DND-41 (cell line): Measurements from ENCODE around the gene APOL6.
"Not testable (repeated sequence)": the region's sequence is repeated elsewhere in the genome, so short reads cannot be mapped to it uniquely, and the experiment has no call there.

Experiments used
- ATAC-seq: fragments of 200-7000 bp; cut with Tn5 transposase; 3 replicates; pipeline ENCODE4 v1.9.1; 2021; ENCODE audit warnings: low read depth; ENCODE audit not compliant: insufficient read depth
- DNase-seq: peaks from one replicate; pipeline ENCODE4 v3.0.0-alpha.2; 2020
- H2AFZ ChIP-seq: 2 replicates; pipeline ENCODE4 v1.6.0; 2012; ENCODE audit warnings: low read depth, low read length
- H3K27ac ChIP-seq: 2 replicates; pipeline ENCODE4 v1.5.1; 2012; ENCODE audit warnings: low read length, inconsistent platforms
- H3K27me3 ChIP-seq: fragments of 200-600 bp; sonication (generic); 2 replicates; pipeline ENCODE4 v1.6.0; 2012; ENCODE audit warnings: low read length, mild to moderate bottlenecking, inconsistent platforms; ENCODE audit not compliant: insufficient read depth, poor library complexity
- H3K36me3 ChIP-seq: 2 replicates; pipeline ENCODE4 v1.5.1; 2012; ENCODE audit warnings: low read length, inconsistent platforms; ENCODE audit not compliant: insufficient read depth
- H3K4me1 ChIP-seq: 2 replicates; pipeline ENCODE4 v1.5.1; 2012; ENCODE audit warnings: mild to moderate bottlenecking, low read length; ENCODE audit not compliant: insufficient read depth
- H3K4me2 ChIP-seq: 2 replicates; pipeline ENCODE4 v1.6.0; 2012; ENCODE audit warnings: mild to moderate bottlenecking, moderate library complexity, low read length, inconsistent platforms; ENCODE audit not compliant: insufficient read depth
- H3K4me3 ChIP-seq, 2 experiments: fragments of 200-600 bp in 1 of 2; shearing (Covaris generic) in 1 of 2; 2 replicates each; pipeline ENCODE4 v1.5.1; 2012 to 2016; ENCODE audit warnings: inconsistent platforms in 2 of 2, low read length in 2 of 2, mild to moderate bottlenecking in 2 of 2, low read depth in 1 of 2, moderate library complexity in 1 of 2
- H3K79me2 ChIP-seq: 2 replicates; pipeline ENCODE4 v1.6.0; 2012; ENCODE audit warnings: low read length, inconsistent platforms; ENCODE audit not compliant: insufficient read depth
- H3K9ac ChIP-seq: 2 replicates; pipeline ENCODE4 v1.6.0; 2012; ENCODE audit warnings: low read depth, mild to moderate bottlenecking, inconsistent platforms, low read length, moderate library complexity
- H3K9me3 ChIP-seq: 2 replicates; pipeline ENCODE4 v1.5.1; 2012; ENCODE audit warnings: low read length, moderate library complexity, mild to moderate bottlenecking, inconsistent platforms; ENCODE audit not compliant: insufficient read depth, severe bottlenecking
- H4K20me1 ChIP-seq: 2 replicates; pipeline ENCODE4 v1.6.0; 2012; ENCODE audit warnings: low read length; ENCODE audit not compliant: insufficient read depth
- CTCF ChIP-seq: IDR thresholded peaks from 2 replicates; pipeline ENCODE4 v1.5.1; 2012; ENCODE audit warnings: borderline replicate concordance, low read length, moderate library complexity, mild to moderate bottlenecking; ENCODE audit not compliant: poor library complexity, severe bottlenecking; ENCODE audit errors: extremely low read depth
- EZH2 ChIP-seq: IDR thresholded peaks from 3 replicates; pipeline ENCODE4 v1.6.1; 2012; ENCODE audit warnings: borderline replicate concordance, low read depth, mild to moderate bottlenecking, moderate library complexity, low read length, inconsistent platforms; ENCODE audit not compliant: severe bottlenecking

Gene APOL6

GRCh38 chr22:35697142-35697541, 48.9 kb downstream of the APOL6 start:
- Histone ChIP-seq H3K4me1 (no peaks in the 10 kb centered on the region), H3K27me3 (no peaks in the 10 kb centered on the region), H3K4me2 (no peak overlapping the region), H3K9ac (no peak overlapping the region), H3K4me3 (no peak overlapping the region), H3K36me3 (no peaks in the 10 kb centered on the region), H3K79me2 (no peaks in the 10 kb centered on the region), H2AFZ (no peak overlapping the region), H4K20me1 (no peaks in the 10 kb centered on the region), H3K27ac (no peak overlapping the region), H3K9me3 (no peaks in the 10 kb centered on the region)
- ATAC-seq (no peak), DNase-seq (no peak)
- TF ChIP-seq EZH2: no peak
- TF ChIP-seq CTCF: no peak

- H3K79me2 ChIP-seq, H3K4me2 ChIP-seq, H3K36me3 ChIP-seq, H3K9me3 ChIP-seq, H3K9ac ChIP-seq, H3K27me3 ChIP-seq, H3K4me3 ChIP-seq, H2AFZ ChIP-seq, DNase-seq, ATAC-seq, H4K20me1 ChIP-seq, H3K4me1 ChIP-seq, H3K27ac ChIP-seq: not testable (repeated sequence)
Measured at GRCh38 chr22:35699852-35700251, 51.6 kb downstream of the APOL6 start.

- Histone ChIP-seq H3K36me3 (no peaks in the 10 kb centered on the region), H3K4me3 (no peak overlapping the region), H3K27ac (no peak overlapping the region), H3K4me1 (no peaks in the 10 kb centered on the region), H4K20me1 (no peaks in the 10 kb centered on the region), H2AFZ (no peak overlapping the region), H3K27me3 (no peaks in the 10 kb centered on the region), H3K79me2 (no peaks in the 10 kb centered on the region), H3K9me3 (no peaks in the 10 kb centered on the region), H3K9ac (no peak overlapping the region), H3K4me2 (no peak overlapping the region)
- TF ChIP-seq EZH2: no peak
- TF ChIP-seq CTCF: no peak
- ATAC-seq (no peak), DNase-seq (no peak)
Measured at GRCh38 chr22:35703861-35704584, 55.8 kb downstream of the APOL6 start.

GRCh38 chr22:35705141-35705540, 56.9 kb downstream of the APOL6 start:
- TF ChIP-seq EZH2: no peak
- no peak for TF ChIP-seq CTCF
- Histone ChIP-seq H3K9ac (no peak overlapping the region), H2AFZ (no peak overlapping the region), H3K79me2 (no peaks in the 10 kb centered on the region), H3K27ac (no peak overlapping the region), H3K4me2 (no peak overlapping the region), H3K9me3 (no peaks in the 10 kb centered on the region), H3K36me3 (no peaks in the 10 kb centered on the region), H3K27me3 (no peaks in the 10 kb centered on the region), H4K20me1 (no peaks in the 10 kb centered on the region), H3K4me3 (no peak overlapping the region), H3K4me1 (no peaks in the 10 kb centered on the region)
- DNase-seq: no peak
- ATAC-seq: no peak
